Smooth muscle cell (in vitro differentiated cells): ENCODE measurements around the gene CCL22. TPM values are rescaled to one million over a fixed set of nuclear protein-coding genes. Genes with fewer than 3 reads are reported as not detected.

Experiments
- DNase-seq: peaks from one replicate; lab custom pipeline; 2025; ENCODE audit not compliant: unreplicated experiment; lab: John Stamatoyannopoulos, UW
- H2AFZ ChIP-seq: fragments of 200-600 bp; sonication (generic); 2 replicates; pipeline ENCODE4 v1.6.0; 2016; ENCODE audit warnings: antibody characterized with exemption, low read depth, mild to moderate bottlenecking
- H3F3A ChIP-seq: fragments of 200-600 bp; sonication (generic); 2 replicates; pipeline ENCODE4 v1.6.0; 2017; ENCODE audit warnings: antibody characterized with exemption, low read depth
- H3K27ac ChIP-seq: fragments of 200-600 bp; sonication (generic); 2 replicates; pipeline ENCODE4 v1.5.1; 2016; ENCODE audit warnings: low read depth, mild to moderate bottlenecking
- H3K27me3 ChIP-seq: fragments of 200-600 bp; sonication (generic); 2 replicates; pipeline ENCODE4 v1.6.1; 2016; ENCODE audit warnings: low read depth, mild to moderate bottlenecking
- H3K36me3 ChIP-seq: fragments of 200-600 bp; sonication (generic); 2 replicates; pipeline ENCODE4 v1.5.1; 2016; ENCODE audit warnings: low read depth
- H3K4me1 ChIP-seq: fragments of 200-600 bp; sonication (generic); 2 replicates; pipeline ENCODE4 v1.5.1; 2016; ENCODE audit warnings: low read depth
- H3K4me2 ChIP-seq: fragments of 200-600 bp; sonication (generic); 2 replicates; pipeline ENCODE4 v1.6.0; 2016; ENCODE audit warnings: mild to moderate bottlenecking
- H3K4me3 ChIP-seq: fragments of 200-600 bp; sonication (generic); 2 replicates; pipeline ENCODE4 v1.5.1; 2016; ENCODE audit warnings: mild to moderate bottlenecking
- H3K79me2 ChIP-seq: fragments of 200-600 bp; sonication (generic); 2 replicates; pipeline ENCODE4 v1.6.0; 2016; ENCODE audit warnings: low read depth, mild to moderate bottlenecking
- H3K9ac ChIP-seq: fragments of 200-600 bp; sonication (generic); 2 replicates; pipeline ENCODE4 v1.6.0; 2016; ENCODE audit warnings: low read depth
- H3K9me3 ChIP-seq: fragments of 200-600 bp; sonication (generic); replicated peaks from 2 replicates; pipeline ENCODE4 v1.5.1; 2016; ENCODE audit warnings: low read depth
- H4K20me1 ChIP-seq: fragments of 200-600 bp; sonication (generic); 2 replicates; pipeline ENCODE4 v1.6.0; 2016; ENCODE audit warnings: low read depth
- CTCF ChIP-seq: fragments of 200-600 bp; sonication (generic); IDR thresholded peaks from 2 replicates; pipeline ENCODE4 v1.5.1; 2017; ENCODE audit warnings: borderline replicate concordance, mild to moderate bottlenecking, antibody characterized with exemption; ENCODE audit not compliant: insufficient read depth, poor library complexity, severe bottlenecking
- WGBS: methylation state at CpG from one replicate; pipeline ENCODE4 v1.1.7; 2016; ENCODE audit warnings: low lambda C conversion rate; 5-methylcytosine and 5-hydroxymethylcytosine counted together
- polyA plus RNA-seq: library from polyadenylated mRNA; unstranded; fragments of >200 nt; fragmentation: Nextera tagmentation; extraction: Ambion mirVana; gene quantifications from 2 replicates; pipeline ENCODE4 v1.2.1, GENCODE V29; 2016
- total RNA-seq: library from RNA; depleted of rRNA; stranded (reverse); fragments of >200 nt; gene quantifications from 2 replicates; pipeline ENCODE4 v1.2.3, GENCODE V29; 2014

The CCL22 gene
- total and polyA plus RNA-seq, 2 experiments from 2014 or later, result not detected

- 73% methylated on average over 14 of the region's 14 CpGs for WGBS
- Histone ChIP-seq H4K20me1 (no peaks in the 10 kb centered on the region), H2AFZ (no peak overlapping the region), H3K9ac (no peak overlapping the region), H3K4me1 (no peaks in the 10 kb centered on the region), H3K27ac (no peak overlapping the region), H3K9me3 (no peaks in the 10 kb centered on the region), H3K4me2 (no peak overlapping the region), H3K79me2 (no peaks in the 10 kb centered on the region), H3K27me3 (no peaks in the 10 kb centered on the region), H3K36me3 (no peaks in the 10 kb centered on the region), H3F3A (no peaks in the 10 kb centered on the region), H3K4me3 (no peak overlapping the region)
- DNase-seq, result no peak
- TF ChIP-seq CTCF, result no peak
Measured at GRCh38 chr16:57409870-57410587, 51.4 kb downstream of the CCL22 start.

DNA sequence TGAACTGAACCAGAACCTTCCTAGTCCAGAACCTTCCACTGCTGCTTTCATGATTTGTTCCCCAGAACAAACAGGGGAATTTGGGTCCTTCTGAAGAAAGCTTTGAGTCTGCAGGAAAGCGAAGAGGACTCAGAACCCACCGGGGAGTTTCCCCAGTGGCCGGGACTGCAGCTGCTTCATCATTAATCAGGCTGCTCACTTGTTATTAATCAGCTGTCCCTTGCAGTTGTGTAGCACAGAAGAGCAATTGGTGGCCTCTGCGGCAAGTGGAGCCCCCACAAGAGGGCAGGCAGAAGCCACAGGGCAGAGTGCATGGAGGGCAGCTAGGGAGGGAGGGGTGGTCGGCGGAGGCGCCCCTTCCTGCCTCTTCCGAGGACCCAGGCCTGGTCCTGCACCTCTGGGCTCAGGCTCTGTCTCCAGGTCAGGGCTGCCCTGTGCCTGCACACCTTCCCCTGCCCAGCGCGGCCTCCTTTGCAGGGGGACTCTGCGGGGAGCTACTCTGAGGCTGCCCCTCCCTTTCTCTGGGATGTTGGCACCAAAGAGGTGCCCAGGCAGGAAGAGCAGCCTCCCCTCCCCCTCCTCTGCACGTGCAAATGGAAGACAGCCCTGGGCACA is 52.9 kb downstream of the CCL22 start:
- H3K36me3 ChIP-seq, result no peaks in the 10 kb centered on the region
- H4K20me1 ChIP-seq, result no peaks in the 10 kb centered on the region
- no peak overlapping the region for H3K4me2 ChIP-seq
- no peaks in the 10 kb centered on the region for H3K4me1 ChIP-seq
- no peaks in the 10 kb centered on the region for H3K79me2 ChIP-seq
- no peak overlapping the region for H2AFZ ChIP-seq
- H3K27ac ChIP-seq, result no peak overlapping the region
- DNase-seq, result no peak
- no peaks in the 10 kb centered on the region for H3K9me3 ChIP-seq
- H3K27me3 ChIP-seq, result no peaks in the 10 kb centered on the region
- no peak for TF ChIP-seq CTCF
- no peak overlapping the region for H3K4me3 ChIP-seq
- WGBS, result 85% methylated on average over 12 of the region's 12 CpGs
- H3F3A ChIP-seq, result no peaks in the 10 kb centered on the region
- H3K9ac ChIP-seq, result no peak overlapping the region

- no peaks in the 10 kb centered on the region for H3K79me2 ChIP-seq
- H3K9ac ChIP-seq, result no peak overlapping the region
- H3K27me3 ChIP-seq, result no peaks in the 10 kb centered on the region
- H3F3A ChIP-seq, result no peaks in the 10 kb centered on the region
- H4K20me1 ChIP-seq, result no peaks in the 10 kb centered on the region
- no peak overlapping the region for H3K27ac ChIP-seq
- no peaks in the 10 kb centered on the region for H3K36me3 ChIP-seq
- no peaks in the 10 kb centered on the region for H3K9me3 ChIP-seq
- no peak overlapping the region for H3K4me2 ChIP-seq
- 91% methylated on average over 9 of the region's 9 CpGs for WGBS
- no peak overlapping the region for H2AFZ ChIP-seq
- TF ChIP-seq CTCF, result no peak
- H3K4me1 ChIP-seq, result no peaks in the 10 kb centered on the region
- no peak for DNase-seq
- no peak overlapping the region for H3K4me3 ChIP-seq
Measured at GRCh38 chr16:57412584-57412983, 54.0 kb downstream of the CCL22 start.
